Dendritic cell treated with granulocyte-macrophage colony-stimulating factor and Interleukin-4, amounts not matched to agents 40 ng/mL and 50 ng/mL, for 4 days (primary cell): ENCODE results near the gene SBSN.
A peak's percentile ranks its signal among the peaks of the same experiment; 100 is the strongest.

Experiments
- H3K27ac Mint-ChIP-seq: one replicate; pipeline ENCODE4 v1.8.0; 2022; ENCODE audit warnings: mild to moderate bottlenecking, mixed read lengths
- H3K27me3 Mint-ChIP-seq: one replicate; pipeline ENCODE4 v1.8.0; 2022; ENCODE audit warnings: mild to moderate bottlenecking, mixed read lengths
- H3K36me3 Mint-ChIP-seq: one replicate; pipeline ENCODE4 v1.8.0; 2022; ENCODE audit warnings: low read depth, mixed read lengths
- H3K4me1 Mint-ChIP-seq: one replicate; pipeline ENCODE4 v1.8.0; 2022; ENCODE audit warnings: low read depth, mixed read lengths
- H3K4me3 Mint-ChIP-seq: one replicate; pipeline ENCODE4 v1.8.0; 2022; ENCODE audit warnings: mild to moderate bottlenecking, moderate library complexity, mixed read lengths
- H3K9me3 Mint-ChIP-seq: one replicate; pipeline ENCODE4 v1.8.0; 2022; ENCODE audit warnings: mixed read lengths
- intact Hi-C: fragments of 100-400 bp; cut with micrococcal nuclease; formaldehyde crosslinking; loops from one replicate; pipeline ENCODE4 v1.15.0; 2022

SBSN gene

GRCh38 chr19:35558400-35559280 is 30.5 kb upstream of the SBSN start:
- H3K9me3 Mint-ChIP-seq = no peaks in the 10 kb centered on the region
- no peak overlapping the region for H3K27ac Mint-ChIP-seq
- H3K4me1 Mint-ChIP-seq = peaks cover 9% of the 10 kb centered on the region
- no peaks in the 10 kb centered on the region for H3K36me3 Mint-ChIP-seq
- H3K27me3 Mint-ChIP-seq = peaks cover 75% of the 10 kb centered on the region
- H3K4me3 Mint-ChIP-seq = no peak overlapping the region
- intact Hi-C loops = no loop called here

- H3K27me3 Mint-ChIP-seq = peaks cover 72% of the 10 kb centered on the region
- peak overlapping the region; percentile 73 for H3K4me3 Mint-ChIP-seq
- H3K9me3 Mint-ChIP-seq = no peaks in the 10 kb centered on the region
- no peak overlapping the region for H3K27ac Mint-ChIP-seq
- intact Hi-C loops = no loop called here
- H3K36me3 Mint-ChIP-seq = no peaks in the 10 kb centered on the region
- peaks cover 9% of the 10 kb centered on the region for H3K4me1 Mint-ChIP-seq
Observed at GRCh38 chr19:35557539-35558399, 29.7 kb upstream of the SBSN start.

- Mint-ChIP-seq H3K4me3 (no peak overlapping the region), H3K9me3 (no peaks in the 10 kb centered on the region), H3K4me1 (peaks cover 9% of the 10 kb centered on the region), H3K27ac (no peak overlapping the region), H3K27me3 (peaks cover 65% of the 10 kb centered on the region), H3K36me3 (no peaks in the 10 kb centered on the region)
- intact Hi-C loops = no loop called here
Observed at GRCh38 chr19:35556846-35557538, 28.9 kb upstream of the SBSN start.

- Mint-ChIP-seq H3K9me3 (no peaks in the 10 kb centered on the region), H3K36me3 (peaks cover 2% of the 10 kb centered on the region), H3K4me3 (no peak overlapping the region), H3K27me3 (peaks cover 60% of the 10 kb centered on the region), H3K4me1 (peaks cover 9% of the 10 kb centered on the region), H3K27ac (no peak overlapping the region)
- intact Hi-C loops = no loop called here
Observed at GRCh38 chr19:35556025-35556590, 28.0 kb upstream of the SBSN start.

- H3K27me3 Mint-ChIP-seq = peaks cover 55% of the 10 kb centered on the region
- no peaks in the 10 kb centered on the region for H3K9me3 Mint-ChIP-seq
- H3K36me3 Mint-ChIP-seq = peaks cover 8% of the 10 kb centered on the region
- H3K4me1 Mint-ChIP-seq = peaks cover 9% of the 10 kb centered on the region
- intact Hi-C loops = no loop called here
- H3K4me3 Mint-ChIP-seq = no peak overlapping the region
- H3K27ac Mint-ChIP-seq = no peak overlapping the region
Observed at GRCh38 chr19:35555301-35556005, 27.3 kb upstream of the SBSN start.

- H3K27ac Mint-ChIP-seq = no peak overlapping the region
- intact Hi-C loops = no loop called here
Observed at GRCh38 chr19:35554076-35554475, 26.0 kb upstream of the SBSN start.

GRCh38 chr19:35553385-35554000 is 25.4 kb upstream of the SBSN start:
- intact Hi-C loops = no loop called here
- no peaks in the 10 kb centered on the region for H3K9me3 Mint-ChIP-seq
- peaks cover 19% of the 10 kb centered on the region for H3K4me1 Mint-ChIP-seq
- H3K27me3 Mint-ChIP-seq = peaks cover 35% of the 10 kb centered on the region
- peaks cover 25% of the 10 kb centered on the region for H3K36me3 Mint-ChIP-seq
- H3K27ac Mint-ChIP-seq = peak overlapping the region; percentile 1
- H3K4me3 Mint-ChIP-seq = no peak overlapping the region

More at GRCh38 chr19:35554076-35554475, 26.0 kb upstream of the SBSN start:
- peaks cover 13% of the 10 kb centered on the region for H3K4me1 Mint-ChIP-seq
- H3K27me3 Mint-ChIP-seq = peaks cover 41% of the 10 kb centered on the region
- H3K36me3 Mint-ChIP-seq = peaks cover 19% of the 10 kb centered on the region
- no peak overlapping the region for H3K4me3 Mint-ChIP-seq
- no peaks in the 10 kb centered on the region for H3K9me3 Mint-ChIP-seq

- Mint-ChIP-seq H3K36me3 (peaks cover 32% of the 10 kb centered on the region), H3K4me1 (peaks cover 18% of the 10 kb centered on the region), H3K9me3 (no peaks in the 10 kb centered on the region), H3K27me3 (peaks cover 30% of the 10 kb centered on the region), H3K27ac (peak overlapping the region; percentile 1), H3K4me3 (no peak overlapping the region)
- intact Hi-C loops = no loop called here
Observed at GRCh38 chr19:35552534-35553384, 24.6 kb upstream of the SBSN start.

GRCh38 chr19:35551091-35551810 is 23.1 kb upstream of the SBSN start:
- Mint-ChIP-seq H3K9me3 (no peaks in the 10 kb centered on the region), H3K27me3 (peaks cover 18% of the 10 kb centered on the region), H3K36me3 (peaks cover 47% of the 10 kb centered on the region), H3K27ac (no peak overlapping the region), H3K4me1 (peaks cover 27% of the 10 kb centered on the region), H3K4me3 (no peak overlapping the region)
- intact Hi-C loops = no loop called here

- Mint-ChIP-seq H3K36me3 (peaks cover 47% of the 10 kb centered on the region), H3K4me3 (no peak overlapping the region), H3K9me3 (no peaks in the 10 kb centered on the region), H3K27me3 (peaks cover 7% of the 10 kb centered on the region), H3K4me1 (peaks cover 30% of the 10 kb centered on the region), H3K27ac (no peak overlapping the region)
- intact Hi-C loops = no loop called here
Observed at GRCh38 chr19:35549879-35550523, 21.9 kb upstream of the SBSN start.

- Mint-ChIP-seq H3K36me3 (peaks cover 47% of the 10 kb centered on the region), H3K9me3 (no peaks in the 10 kb centered on the region), H3K4me3 (no peak overlapping the region), H3K27ac (no peak overlapping the region), H3K27me3 (peaks cover 2% of the 10 kb centered on the region), H3K4me1 (peaks cover 34% of the 10 kb centered on the region)
- intact Hi-C loops = no loop called here
Observed at GRCh38 chr19:35549174-35549788, 21.2 kb upstream of the SBSN start.
